ENCODE data around the gene ETS1. TPM values are rescaled to one million over a fixed set of nuclear protein-coding genes. Genes with fewer than 3 reads are reported as not detected.

Gene ETS1
- total RNA-seq, 4 donors from 2014 or later, result 16.8 to 24.9 (median 21.8) TPM

GRCh38 chr11:128482512-128483191 is 104.7 kb downstream of the ETS1 start:
- Histone ChIP-seq H3K36me3 (peaks cover 0 to 20% of the 10 kb centered on the region in 2 donors), H3K9me3 (no peaks in the 10 kb centered on the region), H3K27ac (peak overlapping the region; percentile 57 to 70 (median 68)), H3K4me3 (peak overlapping the region; percentile 2 to 21 (median 8)), H3K27me3 (no peaks in the 10 kb centered on the region), H3K4me1 (peaks cover 49 to 73% of the 10 kb centered on the region in 2 donors)
- ATAC-seq (peak; percentile 59 to 76), DNase-seq (peak; percentile 44 to 68)
- no peak for TF ChIP-seq POLR2A (IDR thresholded peaks at IDR 0.05)
- TF ChIP-seq, protein P1, sequence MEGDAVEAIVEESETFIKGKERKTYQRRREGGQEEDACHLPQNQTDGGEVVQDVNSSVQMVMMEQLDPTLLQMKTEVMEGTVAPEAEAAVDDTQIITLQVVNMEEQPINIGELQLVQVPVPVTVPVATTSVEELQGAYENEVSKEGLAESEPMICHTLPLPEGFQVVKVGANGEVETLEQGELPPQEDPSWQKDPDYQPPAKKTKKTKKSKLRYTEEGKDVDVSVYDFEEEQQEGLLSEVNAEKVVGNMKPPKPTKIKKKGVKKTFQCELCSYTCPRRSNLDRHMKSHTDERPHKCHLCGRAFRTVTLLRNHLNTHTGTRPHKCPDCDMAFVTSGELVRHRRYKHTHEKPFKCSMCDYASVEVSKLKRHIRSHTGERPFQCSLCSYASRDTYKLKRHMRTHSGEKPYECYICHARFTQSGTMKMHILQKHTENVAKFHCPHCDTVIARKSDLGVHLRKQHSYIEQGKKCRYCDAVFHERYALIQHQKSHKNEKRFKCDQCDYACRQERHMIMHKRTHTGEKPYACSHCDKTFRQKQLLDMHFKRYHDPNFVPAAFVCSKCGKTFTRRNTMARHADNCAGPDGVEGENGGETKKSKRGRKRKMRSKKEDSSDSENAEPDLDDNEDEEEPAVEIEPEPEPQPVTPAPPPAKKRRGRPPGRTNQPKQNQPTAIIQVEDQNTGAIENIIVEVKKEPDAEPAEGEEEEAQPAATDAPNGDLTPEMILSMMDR (IDR thresholded peaks at IDR 0.05 in 4 of 5, conservative IDR thresholded peaks at IDR 0.05 in 1 of 5), result no peak
- intact Hi-C loops (cut with DNase I; ENCODE audit: low total_unique reads) (loop anchor here (5.0 kb wide), 2 partner anchors 40 to 145 kb away; no protein-coding TSS in a partner anchor), in situ Hi-C loops (cut with MboI; ENCODE audit: low sequenced_read_pairs in 4 of 4) (loop anchor here in 1 of 4 donors (25.0 kb wide), 1 partner anchor 155 kb away; no protein-coding TSS in a partner anchor)

GRCh38 chr11:128482092-128482491 is 105.3 kb downstream of the ETS1 start:
- in situ Hi-C loops (cut with MboI; ENCODE audit: low sequenced_read_pairs in 4 of 4) (loop anchor here in 1 of 4 donors (25.0 kb wide), 1 partner anchor 155 kb away; no protein-coding TSS in a partner anchor), intact Hi-C loops (cut with DNase I; ENCODE audit: low total_unique reads) (loop anchor here (5.0 kb wide), 2 partner anchors 40 to 145 kb away; no protein-coding TSS in a partner anchor)
- peak overlapping the region in 2 of 4 donors; percentile 14 to 21 for H3K4me3 ChIP-seq
- no peaks in the 10 kb centered on the region for H3K27me3 ChIP-seq
- H3K4me1 ChIP-seq, result peaks cover 49 to 76% of the 10 kb centered on the region in 2 donors
- TF ChIP-seq, protein P1 (IDR thresholded peaks at IDR 0.05 in 4 of 5, conservative IDR thresholded peaks at IDR 0.05 in 1 of 5), result no peak
- DNase-seq (no peak), ATAC-seq (no peak)
- H3K36me3 ChIP-seq, result peaks cover 0 to 17% of the 10 kb centered on the region in 2 donors
- H3K9me3 ChIP-seq, result no peaks in the 10 kb centered on the region
- peak overlapping the region; percentile 57 to 70 (median 68) for H3K27ac ChIP-seq

GRCh38 chr11:128481135-128481534 is 106.2 kb downstream of the ETS1 start:
- ATAC-seq (peak; percentile 64 to 67), DNase-seq (no peak)
- in situ Hi-C loops (cut with MboI; ENCODE audit: low sequenced_read_pairs in 4 of 4) (loop anchor here in 1 of 4 donors (25.0 kb wide), 1 partner anchor 156 kb away; no protein-coding TSS in a partner anchor), intact Hi-C loops (cut with DNase I; ENCODE audit: low total_unique reads) (loop anchor here (5.0 kb wide), 2 partner anchors 41 to 146 kb away; no protein-coding TSS in a partner anchor)
- peak overlapping the region; percentile 57 to 71 (median 68) for H3K27ac ChIP-seq
- peaks cover 0 to 17% of the 10 kb centered on the region in 2 donors for H3K36me3 ChIP-seq
- TF ChIP-seq, protein P1 (IDR thresholded peaks at IDR 0.05 in 4 of 5, conservative IDR thresholded peaks at IDR 0.05 in 1 of 5), result no peak
- no peak for TF ChIP-seq POLR2A (IDR thresholded peaks at IDR 0.05)
- H3K9me3 ChIP-seq, result no peaks in the 10 kb centered on the region
- no peaks in the 10 kb centered on the region for H3K27me3 ChIP-seq
- no peak overlapping the region for H3K4me3 ChIP-seq
- peaks cover 49 to 70% of the 10 kb centered on the region in 2 donors for H3K4me1 ChIP-seq

DNA sequence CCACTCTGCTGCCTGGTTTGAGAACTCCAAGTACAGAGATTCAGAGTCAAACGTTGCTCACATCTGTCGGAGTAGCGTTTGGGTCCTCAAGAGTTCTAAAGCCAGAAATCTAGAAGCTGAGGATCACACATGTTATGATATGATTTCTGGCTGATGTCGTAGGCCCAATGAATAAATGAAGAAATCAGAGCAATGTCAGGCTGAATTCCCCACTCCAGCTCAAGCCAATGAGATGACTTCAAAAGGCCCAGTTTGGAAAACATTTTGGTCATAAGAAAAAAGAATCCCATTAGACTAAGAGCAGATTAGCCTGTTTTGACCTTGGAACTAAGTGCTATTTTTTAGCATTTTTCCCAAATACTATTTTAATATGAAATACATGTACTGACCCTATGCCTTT is 106.7 kb downstream of the ETS1 start:
- ATAC-seq (peak in 1 of 2 donors; percentile 8), DNase-seq (no peak)
- TF ChIP-seq POLR2A (IDR thresholded peaks at IDR 0.05), result peak in 1 of 2 donors; percentile 12
- TF ChIP-seq, protein P1 (IDR thresholded peaks at IDR 0.05 in 4 of 5, conservative IDR thresholded peaks at IDR 0.05 in 1 of 5), result no peak
- Histone ChIP-seq H3K4me1 (peaks cover 52 to 72% of the 10 kb centered on the region in 2 donors), H3K4me3 (no peak overlapping the region), H3K27ac (peak overlapping the region; percentile 57 to 71 (median 68)), H3K27me3 (no peaks in the 10 kb centered on the region), H3K36me3 (peaks cover 0 to 14% of the 10 kb centered on the region in 2 donors), H3K9me3 (no peaks in the 10 kb centered on the region)
- intact Hi-C loops (cut with DNase I; ENCODE audit: low total_unique reads), result loop anchor here (5.0 kb wide), 2 partner anchors 42 to 147 kb away; no protein-coding TSS in a partner anchor
- in situ Hi-C loops (cut with MboI; ENCODE audit: low sequenced_read_pairs in 4 of 4), result loop anchor here in 1 of 4 donors (25.0 kb wide), 1 partner anchor 157 kb away; no protein-coding TSS in a partner anchor

Data from gastrocnemius medialis (tissue), 4 donors.